ENCODE measurements around the gene TCERG1L.

Gene TCERG1L

GRCh38 chr10:131056091-131056579 lies 255.4 kb downstream of the TCERG1L start:
- DNase-seq: no peak

DNA sequence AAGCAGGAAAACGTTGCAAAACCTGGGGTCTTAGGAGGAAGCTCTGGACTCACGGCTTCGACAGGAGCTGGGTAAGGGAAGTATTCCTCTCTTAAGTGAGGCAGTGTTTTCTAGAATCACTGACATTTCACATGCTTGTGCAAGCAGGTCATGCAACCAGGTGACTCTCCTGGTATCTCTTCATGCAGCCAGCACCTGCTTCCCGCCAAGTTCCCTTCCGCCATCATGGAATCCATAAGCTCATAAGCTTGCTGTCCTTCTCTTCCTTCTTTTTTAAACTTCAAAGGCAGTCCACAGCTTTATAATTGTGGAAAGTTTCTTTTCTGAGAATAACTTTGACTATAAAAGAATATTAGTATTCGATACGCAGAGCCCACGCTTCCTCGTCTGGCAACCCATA lies 256.1 kb downstream of the TCERG1L start:
- DNase-seq: no peak

DNA sequence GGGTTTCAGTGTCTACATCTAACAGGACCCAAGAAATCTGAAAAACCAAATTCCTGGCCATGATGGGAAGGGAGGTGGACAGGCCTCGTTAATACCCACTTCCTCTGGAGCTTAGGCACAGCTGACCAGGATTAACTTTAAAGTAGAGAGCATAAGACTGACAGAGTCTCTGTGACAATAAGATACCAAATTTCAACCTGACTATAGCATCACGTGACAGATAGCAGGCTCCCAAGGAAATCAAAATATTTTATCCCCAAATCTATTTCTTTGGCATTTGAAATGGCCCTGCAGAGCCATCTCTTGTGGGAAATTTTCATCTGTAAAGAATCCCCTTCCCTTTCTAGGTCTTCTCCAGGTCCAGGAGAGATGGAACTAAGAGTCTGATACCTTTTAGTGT lies 258.3 kb downstream of the TCERG1L start:
- no peak for DNase-seq

DNA sequence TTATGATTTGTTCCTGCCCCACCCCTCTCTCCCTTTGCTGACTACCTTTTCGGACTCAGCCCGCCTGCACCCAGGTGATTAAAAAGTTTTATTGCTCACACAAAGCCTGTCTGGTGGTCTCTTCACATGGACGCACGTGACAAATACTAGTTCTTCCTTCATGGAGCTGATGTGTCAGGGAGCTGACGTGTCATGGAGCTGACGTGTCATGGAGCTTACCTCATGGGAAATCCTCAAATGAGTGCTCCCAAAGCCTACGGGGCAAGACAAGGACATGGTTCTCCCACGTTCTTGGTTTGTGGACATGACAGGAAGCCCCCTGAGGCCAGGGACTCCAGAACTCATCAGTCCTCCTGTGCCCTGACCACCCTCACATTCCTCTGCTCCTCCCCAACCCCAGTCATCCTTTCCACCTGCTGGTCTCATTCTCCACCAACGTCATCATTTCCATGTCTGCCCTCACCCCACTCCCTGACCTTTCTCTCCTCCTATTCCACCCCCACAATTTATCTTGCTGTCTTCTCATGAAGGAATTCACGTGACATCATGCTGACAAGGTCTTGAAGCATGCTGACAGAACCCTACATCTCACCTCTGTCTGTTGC lies 261.3 kb downstream of the TCERG1L start:
- DNase-seq: no peak

DNA sequence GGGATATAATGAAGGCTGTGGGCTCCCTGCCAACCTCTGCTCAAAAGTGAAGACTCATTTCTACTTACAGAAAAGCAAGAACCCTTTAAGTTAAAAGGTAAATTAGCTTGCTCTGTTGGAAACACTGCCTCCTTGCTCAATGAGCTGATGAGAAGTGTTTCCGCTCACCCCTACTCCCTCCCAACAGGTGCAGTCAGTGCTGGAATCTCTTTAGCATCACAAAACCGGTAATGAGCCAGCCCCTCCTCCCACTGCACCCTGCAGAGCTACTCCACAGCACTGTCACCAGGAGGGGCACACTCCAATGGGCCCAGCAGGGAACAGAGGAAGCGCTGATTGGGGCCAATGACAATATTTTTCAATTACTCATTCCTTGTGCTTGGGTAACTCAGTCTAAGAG lies 262.5 kb downstream of the TCERG1L start:
- no peak for DNase-seq

GRCh38 chr10:131048606-131049005 lies 262.9 kb downstream of the TCERG1L start:
- DNase-seq: no peak

DNA sequence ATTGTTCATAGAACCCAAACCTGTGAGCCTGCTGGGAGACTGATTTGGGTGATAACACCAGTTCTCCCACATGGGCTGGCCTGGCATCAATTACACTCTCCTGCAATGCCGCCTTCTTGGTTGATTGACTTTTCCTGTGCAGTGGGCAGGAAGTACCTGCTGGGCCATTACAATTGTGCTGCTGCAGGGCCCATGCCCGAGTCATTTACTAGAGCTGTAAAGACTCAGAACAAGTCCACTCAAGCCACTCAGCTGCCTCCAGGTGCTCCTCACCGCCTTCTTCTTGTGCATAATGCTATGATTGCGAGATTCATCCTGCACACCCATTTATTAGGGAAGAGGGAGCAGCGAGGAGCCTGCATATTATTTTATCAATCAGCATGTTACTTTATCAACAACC lies 264.0 kb downstream of the TCERG1L start:
- DNase-seq: no peak

GRCh38 chr10:131046194-131046593 lies 265.3 kb downstream of the TCERG1L start:
- no peak for DNase-seq

DNA sequence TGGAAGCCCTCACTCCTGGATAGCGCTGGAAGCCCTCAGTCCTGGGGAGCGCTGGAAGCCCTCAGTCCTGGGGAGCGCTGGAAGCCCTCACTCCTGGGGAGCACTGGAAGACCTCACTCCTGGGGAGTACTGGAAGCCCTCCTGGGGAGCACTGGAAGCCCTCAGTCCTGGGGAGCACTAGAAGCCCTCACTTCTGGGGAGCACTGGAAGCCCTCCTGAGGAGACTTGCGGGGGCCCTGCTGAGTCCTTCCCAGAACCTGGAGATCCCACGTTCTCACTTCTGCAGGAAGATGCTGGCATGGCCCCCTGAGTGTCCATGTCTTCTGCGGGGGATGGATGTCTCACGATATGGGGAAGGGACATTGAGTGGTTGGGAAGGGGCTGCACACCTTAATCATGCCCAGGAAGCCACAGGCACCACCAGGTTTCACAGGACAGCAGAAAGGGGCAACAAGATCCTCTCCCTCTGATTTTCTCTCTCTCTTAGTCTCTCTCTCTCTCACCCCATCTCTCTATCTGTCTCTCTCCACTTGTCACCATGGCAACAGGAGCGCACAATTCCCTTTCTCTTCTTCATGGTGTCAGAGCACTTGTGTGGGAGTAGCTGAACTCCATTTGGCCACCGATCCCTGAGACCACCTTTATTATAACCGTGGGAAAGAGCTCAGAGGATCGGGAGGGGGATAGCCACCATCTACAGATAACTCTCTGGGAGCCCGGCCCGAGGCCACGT lies 267.0 kb downstream of the TCERG1L start:
- DNase-seq: no peak

DNA sequence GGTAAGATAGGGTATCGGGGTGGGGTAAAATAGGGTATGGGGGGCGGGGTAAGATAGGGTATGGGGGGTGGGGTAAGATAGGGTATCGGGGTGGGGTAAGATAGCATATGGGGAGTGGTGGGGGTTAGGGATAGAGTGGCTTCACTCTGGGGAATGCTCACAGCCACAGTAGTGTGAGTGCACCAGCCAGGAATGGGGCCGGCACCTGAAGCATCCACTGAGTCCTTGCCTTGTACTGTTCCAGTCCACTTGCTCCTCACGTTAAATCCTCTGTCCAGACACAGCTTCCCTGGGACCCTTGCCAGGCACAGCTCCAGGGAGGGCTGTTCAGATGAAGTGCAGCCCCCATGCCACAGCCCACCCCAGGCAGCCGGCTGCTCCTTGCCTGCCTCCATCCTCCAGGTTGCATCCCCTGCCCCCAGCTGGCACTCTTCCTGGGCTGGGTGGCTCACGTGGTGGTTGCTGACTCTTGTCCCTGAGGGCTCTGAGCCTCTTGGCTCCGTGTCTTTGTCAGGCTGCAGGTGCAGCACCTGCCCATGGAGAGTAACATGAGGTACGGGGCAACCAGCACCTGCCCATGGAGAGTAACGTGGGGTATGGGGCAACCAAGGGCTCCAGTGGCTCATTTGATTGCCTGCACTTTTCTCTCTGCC lies 268.4 kb downstream of the TCERG1L start:
- no peak for DNase-seq
